ENCODE measurements around the gene HAND2.

Gene HAND2

GRCh38 chr4:173556398-173557131 lies 26.5 kb upstream of the HAND2 start:
- no peaks in the 10 kb centered on the region for H3K9me3 ChIP-seq (ENCODE audit: control insufficient read depth, low read depth, low read length)
- no peak overlapping the region for H3K27ac ChIP-seq (ENCODE audit: low read length)
- H3K9ac ChIP-seq (ENCODE audit: low read length), result no peak overlapping the region
- H3K4me1 ChIP-seq (ENCODE audit: control insufficient read depth, low read depth, low read length), result peaks cover 7% of the 10 kb centered on the region
- H3K36me3 ChIP-seq (ENCODE audit: control insufficient read depth, low read depth, low read length), result no peaks in the 10 kb centered on the region
- H3K4me3 ChIP-seq (ENCODE audit: low read length), result no peak overlapping the region
- H3K27me3 ChIP-seq (ENCODE audit: control insufficient read depth, insufficient read depth, low read length), result no peaks in the 10 kb centered on the region

GRCh38 chr4:173547889-173548288 lies 17.9 kb upstream of the HAND2 start:
- no peaks in the 10 kb centered on the region for H3K9me3 ChIP-seq (ENCODE audit: control insufficient read depth, low read depth, low read length)
- H3K4me3 ChIP-seq (ENCODE audit: low read length), result no peak overlapping the region
- no peak overlapping the region for H3K9ac ChIP-seq (ENCODE audit: low read length)
- H3K27ac ChIP-seq (ENCODE audit: low read length), result no peak overlapping the region
- H3K4me1 ChIP-seq (ENCODE audit: control insufficient read depth, low read depth, low read length), result no peaks in the 10 kb centered on the region
- no peaks in the 10 kb centered on the region for H3K36me3 ChIP-seq (ENCODE audit: control insufficient read depth, low read depth, low read length)
- peaks cover 29% of the 10 kb centered on the region for H3K27me3 ChIP-seq (ENCODE audit: control insufficient read depth, insufficient read depth, low read length)

GRCh38 chr4:173546776-173547175 lies 16.7 kb upstream of the HAND2 start:
- Histone ChIP-seq H3K27ac (ENCODE audit: low read length) (no peak overlapping the region), H3K4me1 (ENCODE audit: control insufficient read depth, low read depth, low read length) (no peaks in the 10 kb centered on the region), H3K9ac (ENCODE audit: low read length) (no peak overlapping the region), H3K36me3 (ENCODE audit: control insufficient read depth, low read depth, low read length) (no peaks in the 10 kb centered on the region), H3K27me3 (ENCODE audit: control insufficient read depth, insufficient read depth, low read length) (peaks cover 36% of the 10 kb centered on the region), H3K9me3 (ENCODE audit: control insufficient read depth, low read depth, low read length) (no peaks in the 10 kb centered on the region), H3K4me3 (ENCODE audit: low read length) (no peak overlapping the region)

DNA sequence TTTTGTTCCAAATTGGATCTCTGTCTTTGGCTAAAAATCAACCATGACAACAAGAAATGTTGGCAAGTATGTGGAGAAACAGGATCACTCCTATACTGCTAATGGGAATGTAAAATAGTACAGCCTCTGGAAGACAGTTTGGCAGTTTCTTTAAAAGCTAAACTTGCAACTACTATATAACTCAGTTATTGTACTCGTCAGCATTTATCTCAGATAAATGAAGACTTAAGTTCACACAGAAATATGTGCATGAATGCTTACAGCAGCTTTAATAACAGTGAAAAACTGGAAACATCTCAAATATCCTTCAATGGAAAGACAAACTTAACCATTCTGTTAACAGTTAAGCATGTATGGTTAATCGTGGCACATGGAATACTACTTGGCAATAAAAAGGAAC lies 15.4 kb upstream of the HAND2 start:
- Histone ChIP-seq H3K27ac (ENCODE audit: low read length) (no peak overlapping the region), H3K4me1 (ENCODE audit: control insufficient read depth, low read depth, low read length) (no peaks in the 10 kb centered on the region), H3K36me3 (ENCODE audit: control insufficient read depth, low read depth, low read length) (no peaks in the 10 kb centered on the region), H3K9me3 (ENCODE audit: control insufficient read depth, low read depth, low read length) (no peaks in the 10 kb centered on the region), H3K9ac (ENCODE audit: low read length) (no peak overlapping the region), H3K27me3 (ENCODE audit: control insufficient read depth, insufficient read depth, low read length) (peaks cover 49% of the 10 kb centered on the region), H3K4me3 (ENCODE audit: low read length) (no peak overlapping the region)

DNA sequence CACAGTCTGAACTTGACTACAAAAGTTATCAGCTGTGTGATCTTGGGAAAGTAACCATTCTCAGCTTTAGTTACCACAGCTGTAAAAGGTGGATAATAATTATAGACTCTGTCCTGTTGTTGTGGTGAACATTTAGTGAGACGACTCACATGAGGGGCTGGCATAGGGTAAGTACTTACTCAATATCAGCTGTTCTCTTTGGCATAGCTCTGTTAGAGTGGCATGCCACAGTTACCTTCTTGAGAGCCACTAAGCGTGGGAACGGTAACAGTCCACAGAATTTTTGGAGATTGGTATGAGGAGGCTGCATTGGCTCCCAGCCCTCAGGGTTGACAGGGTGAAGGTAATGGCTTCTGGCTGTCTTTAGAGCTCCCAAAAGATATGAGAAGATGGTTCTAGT lies 13.2 kb upstream of the HAND2 start:
- no peak overlapping the region for H3K27ac ChIP-seq (ENCODE audit: low read length)
- no peaks in the 10 kb centered on the region for H3K36me3 ChIP-seq (ENCODE audit: control insufficient read depth, low read depth, low read length)
- no peak overlapping the region for H3K9ac ChIP-seq (ENCODE audit: low read length)
- H3K27me3 ChIP-seq (ENCODE audit: control insufficient read depth, insufficient read depth, low read length), result peaks cover 71% of the 10 kb centered on the region
- H3K9me3 ChIP-seq (ENCODE audit: control insufficient read depth, low read depth, low read length), result no peaks in the 10 kb centered on the region
- H3K4me3 ChIP-seq (ENCODE audit: low read length), result no peak overlapping the region
- H3K4me1 ChIP-seq (ENCODE audit: control insufficient read depth, low read depth, low read length), result peaks cover 10% of the 10 kb centered on the region

DNA sequence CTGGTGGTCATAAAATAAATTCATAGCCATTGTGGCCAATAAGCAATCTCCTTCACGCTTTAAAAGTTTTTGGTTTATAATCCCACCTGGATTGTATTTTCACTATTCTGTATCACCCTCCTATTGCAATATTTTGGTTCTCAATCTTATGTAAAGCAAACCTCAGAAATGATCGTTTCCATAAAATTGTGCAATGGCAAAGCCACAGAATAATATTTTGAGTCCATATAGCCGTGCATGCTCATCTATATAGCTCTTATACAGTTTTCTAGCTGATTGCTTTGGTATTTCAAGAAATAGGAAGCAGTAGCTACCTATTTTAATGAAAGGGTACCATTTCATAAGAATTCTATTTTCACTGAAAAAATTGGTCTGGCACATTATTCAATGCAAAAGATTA lies 10.0 kb upstream of the HAND2 start:
- Histone ChIP-seq H3K9ac (ENCODE audit: low read length) (no peak overlapping the region), H3K36me3 (ENCODE audit: control insufficient read depth, low read depth, low read length) (no peaks in the 10 kb centered on the region), H3K9me3 (ENCODE audit: control insufficient read depth, low read depth, low read length) (no peaks in the 10 kb centered on the region), H3K27ac (ENCODE audit: low read length) (no peak overlapping the region), H3K4me3 (ENCODE audit: low read length) (no peak overlapping the region), H3K27me3 (ENCODE audit: control insufficient read depth, insufficient read depth, low read length) (peaks cover 94% of the 10 kb centered on the region), H3K4me1 (ENCODE audit: control insufficient read depth, low read depth, low read length) (peaks cover 10% of the 10 kb centered on the region)

- Histone ChIP-seq H3K9ac (ENCODE audit: low read length) (no peak overlapping the region), H3K9me3 (ENCODE audit: control insufficient read depth, low read depth, low read length) (no peaks in the 10 kb centered on the region), H3K36me3 (ENCODE audit: control insufficient read depth, low read depth, low read length) (no peaks in the 10 kb centered on the region), H3K4me3 (ENCODE audit: low read length) (peak overlapping the region; percentile 37), H3K27me3 (ENCODE audit: control insufficient read depth, insufficient read depth, low read length) (peaks cover 96% of the 10 kb centered on the region), H3K27ac (ENCODE audit: low read length) (no peak overlapping the region), H3K4me1 (ENCODE audit: control insufficient read depth, low read depth, low read length) (peaks cover 10% of the 10 kb centered on the region)
These were observed 8.9 kb upstream of the HAND2 start for GRCh38 chr4:173538909-173539445.

DNA sequence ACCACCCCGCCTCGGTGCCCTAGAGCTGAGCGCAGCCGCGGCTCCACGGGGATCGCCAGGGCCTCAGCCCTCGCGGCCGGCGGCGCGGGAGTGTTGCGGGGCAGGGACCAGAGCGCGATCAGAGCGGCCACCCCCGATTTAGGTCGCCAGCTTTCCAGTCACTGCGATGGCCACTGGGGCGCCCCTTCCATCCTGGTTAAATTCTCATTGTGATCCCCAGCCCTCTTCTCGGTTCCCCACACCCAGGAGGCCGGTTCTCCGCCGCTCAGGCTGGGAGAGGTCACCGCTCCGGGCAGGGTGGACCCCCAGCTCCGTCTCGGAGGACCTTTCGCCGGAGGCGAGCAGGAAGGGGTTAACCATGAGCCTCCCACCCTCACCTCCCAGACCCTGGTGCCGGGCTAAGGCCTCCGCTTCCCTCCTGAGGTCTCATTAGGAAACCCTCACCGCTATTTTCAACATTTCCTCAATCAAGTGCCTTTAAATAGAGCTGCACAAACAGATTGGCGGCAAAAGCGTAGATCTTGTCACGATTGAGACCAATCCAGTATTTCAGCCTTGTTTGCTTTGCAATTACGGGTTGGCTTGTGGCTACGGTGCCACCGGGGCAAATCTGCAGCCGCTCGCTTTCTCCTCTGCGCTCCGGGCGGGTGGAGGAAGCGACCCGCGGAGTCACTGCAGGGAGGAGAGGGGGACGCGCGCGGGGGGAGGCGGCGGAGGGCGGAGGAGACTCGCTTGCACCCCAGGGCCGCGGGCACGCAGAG lies 8.3 kb upstream of the HAND2 start:
- Histone ChIP-seq H3K27me3 (ENCODE audit: control insufficient read depth, insufficient read depth, low read length) (peaks cover 96% of the 10 kb centered on the region), H3K4me3 (ENCODE audit: low read length) (peak overlapping the region; percentile 37), H3K9me3 (ENCODE audit: control insufficient read depth, low read depth, low read length) (no peaks in the 10 kb centered on the region), H3K36me3 (ENCODE audit: control insufficient read depth, low read depth, low read length) (no peaks in the 10 kb centered on the region), H3K27ac (ENCODE audit: low read length) (no peak overlapping the region), H3K4me1 (ENCODE audit: control insufficient read depth, low read depth, low read length) (peaks cover 10% of the 10 kb centered on the region), H3K9ac (ENCODE audit: low read length) (no peak overlapping the region)

GRCh38 chr4:173537613-173538147 lies 7.7 kb upstream of the HAND2 start:
- H3K36me3 ChIP-seq (ENCODE audit: control insufficient read depth, low read depth, low read length), result no peaks in the 10 kb centered on the region
- H3K9me3 ChIP-seq (ENCODE audit: control insufficient read depth, low read depth, low read length), result no peaks in the 10 kb centered on the region
- no peak overlapping the region for H3K27ac ChIP-seq (ENCODE audit: low read length)
- peak overlapping the region; percentile 37 for H3K4me3 ChIP-seq (ENCODE audit: low read length)
- H3K27me3 ChIP-seq (ENCODE audit: control insufficient read depth, insufficient read depth, low read length), result peaks cover 98% of the 10 kb centered on the region
- H3K4me1 ChIP-seq (ENCODE audit: control insufficient read depth, low read depth, low read length), result peaks cover 10% of the 10 kb centered on the region
- H3K9ac ChIP-seq (ENCODE audit: low read length), result no peak overlapping the region

- Histone ChIP-seq H3K27me3 (ENCODE audit: control insufficient read depth, insufficient read depth, low read length) (peaks cover 100% of the 10 kb centered on the region), H3K9ac (ENCODE audit: low read length) (no peak overlapping the region), H3K36me3 (ENCODE audit: control insufficient read depth, low read depth, low read length) (no peaks in the 10 kb centered on the region), H3K27ac (ENCODE audit: low read length) (no peak overlapping the region), H3K4me3 (ENCODE audit: low read length) (no peak overlapping the region), H3K9me3 (ENCODE audit: control insufficient read depth, low read depth, low read length) (no peaks in the 10 kb centered on the region), H3K4me1 (ENCODE audit: control insufficient read depth, low read depth, low read length) (peaks cover 10% of the 10 kb centered on the region)
These were observed 6.9 kb upstream of the HAND2 start for GRCh38 chr4:173536808-173537429.

DNA sequence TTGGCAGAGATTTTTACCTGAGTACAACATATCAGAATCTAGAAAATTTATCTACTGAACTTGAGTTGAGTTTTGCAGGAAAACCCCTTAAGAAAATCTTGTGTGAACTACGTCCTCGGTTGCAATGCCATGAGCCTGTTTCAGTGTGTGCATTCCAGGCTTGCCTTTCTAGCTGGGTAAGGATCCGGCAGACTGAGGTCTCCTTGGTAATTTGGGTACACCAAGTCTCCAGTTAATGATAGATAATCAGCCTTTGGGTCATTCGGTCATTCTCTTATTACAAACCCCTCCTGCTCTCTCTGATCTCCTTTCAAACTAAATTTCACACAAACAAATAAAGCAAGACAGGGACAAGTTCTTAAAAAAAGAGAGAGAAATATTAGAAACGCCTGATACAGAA lies 5.9 kb upstream of the HAND2 start:
- H3K27me3 ChIP-seq (ENCODE audit: control insufficient read depth, insufficient read depth, low read length), result peaks cover 100% of the 10 kb centered on the region
- H3K36me3 ChIP-seq (ENCODE audit: control insufficient read depth, low read depth, low read length), result no peaks in the 10 kb centered on the region
- no peak overlapping the region for H3K9ac ChIP-seq (ENCODE audit: low read length)

More for the DNA sequence above, 5.9 kb upstream of the HAND2 start:
- Histone ChIP-seq H3K9me3 (ENCODE audit: control insufficient read depth, low read depth, low read length) (no peaks in the 10 kb centered on the region), H3K4me3 (ENCODE audit: low read length) (no peak overlapping the region), H3K4me1 (ENCODE audit: control insufficient read depth, low read depth, low read length) (peaks cover 10% of the 10 kb centered on the region), H3K27ac (ENCODE audit: low read length) (no peak overlapping the region)

Measured in iPS-18a (cell line).